Measurements from ENCODE around the gene DUSP7. TPM values are rescaled to one million over a fixed set of nuclear protein-coding genes. Genes with fewer than 3 reads are reported as not detected.

DUSP7 gene
- total RNA-seq, 1 experiment from 2014 or later = 9.7 TPM

DNA sequence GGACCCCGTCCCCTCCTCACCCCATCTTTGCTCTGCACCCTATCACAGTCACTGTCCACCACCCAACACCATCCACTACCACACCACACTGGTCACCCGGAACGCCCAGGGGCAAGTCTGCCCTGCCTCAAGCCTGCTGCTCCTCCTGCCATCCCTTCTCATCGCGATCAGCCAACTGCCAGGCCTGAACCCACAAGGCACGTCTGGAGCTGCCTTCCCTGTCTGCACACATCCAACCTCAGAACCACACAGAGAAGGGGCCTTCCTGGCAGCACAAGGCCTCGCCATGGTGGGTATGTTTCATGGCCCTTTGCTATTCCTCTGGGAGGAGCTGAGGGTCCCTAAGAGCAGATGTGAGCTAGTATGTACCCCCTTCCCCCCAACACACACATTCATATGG, 3.4 kb upstream of the DUSP7 start:
- no peaks in the 10 kb centered on the region for H3K27me3 ChIP-seq
- H3K36me3 ChIP-seq = no peaks in the 10 kb centered on the region
- H3K4me3 ChIP-seq = no peak overlapping the region
- no peak for DNase-seq
- no peaks in the 10 kb centered on the region for H3K9me3 ChIP-seq

DNA sequence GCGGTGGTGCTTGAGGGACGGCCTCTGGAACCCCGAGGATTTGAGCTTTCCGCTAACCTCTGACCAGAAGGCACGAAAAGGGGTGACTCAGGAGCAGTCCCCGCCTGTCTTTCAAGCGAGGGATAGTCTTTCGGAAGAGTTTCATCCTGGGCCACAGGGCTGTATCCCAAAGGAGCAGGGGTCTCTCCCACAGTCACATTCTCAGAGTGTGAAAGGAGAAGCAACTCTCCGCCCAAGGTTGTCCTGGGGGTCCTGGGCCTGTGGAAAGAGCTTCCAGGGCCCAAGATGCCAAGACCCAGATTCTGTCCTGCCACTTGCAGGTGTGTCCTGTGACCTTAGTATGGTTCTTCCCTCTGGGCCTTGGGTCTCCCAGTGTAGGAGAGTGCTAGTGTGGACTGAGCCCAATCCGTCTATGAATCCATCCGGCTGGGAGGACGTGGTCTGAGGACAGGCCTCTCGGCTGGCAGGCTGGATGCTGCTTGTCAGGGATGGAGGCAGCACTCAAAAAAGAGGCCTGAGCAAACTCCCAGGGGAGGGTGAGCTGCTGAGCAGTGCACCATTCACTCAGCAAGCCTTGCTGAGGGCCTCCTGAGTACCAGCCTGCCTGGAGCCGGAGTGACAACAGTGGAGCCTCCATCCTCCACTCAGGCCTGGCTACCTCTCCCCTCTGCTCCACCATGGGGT, 1.6 kb upstream of the DUSP7 start:
- Histone ChIP-seq H3K36me3 (peaks cover 16% of the 10 kb centered on the region), H3K4me3 (no peak overlapping the region), H3K9me3 (no peaks in the 10 kb centered on the region), H3K27me3 (no peaks in the 10 kb centered on the region)
- DNase-seq = no peak

DNA sequence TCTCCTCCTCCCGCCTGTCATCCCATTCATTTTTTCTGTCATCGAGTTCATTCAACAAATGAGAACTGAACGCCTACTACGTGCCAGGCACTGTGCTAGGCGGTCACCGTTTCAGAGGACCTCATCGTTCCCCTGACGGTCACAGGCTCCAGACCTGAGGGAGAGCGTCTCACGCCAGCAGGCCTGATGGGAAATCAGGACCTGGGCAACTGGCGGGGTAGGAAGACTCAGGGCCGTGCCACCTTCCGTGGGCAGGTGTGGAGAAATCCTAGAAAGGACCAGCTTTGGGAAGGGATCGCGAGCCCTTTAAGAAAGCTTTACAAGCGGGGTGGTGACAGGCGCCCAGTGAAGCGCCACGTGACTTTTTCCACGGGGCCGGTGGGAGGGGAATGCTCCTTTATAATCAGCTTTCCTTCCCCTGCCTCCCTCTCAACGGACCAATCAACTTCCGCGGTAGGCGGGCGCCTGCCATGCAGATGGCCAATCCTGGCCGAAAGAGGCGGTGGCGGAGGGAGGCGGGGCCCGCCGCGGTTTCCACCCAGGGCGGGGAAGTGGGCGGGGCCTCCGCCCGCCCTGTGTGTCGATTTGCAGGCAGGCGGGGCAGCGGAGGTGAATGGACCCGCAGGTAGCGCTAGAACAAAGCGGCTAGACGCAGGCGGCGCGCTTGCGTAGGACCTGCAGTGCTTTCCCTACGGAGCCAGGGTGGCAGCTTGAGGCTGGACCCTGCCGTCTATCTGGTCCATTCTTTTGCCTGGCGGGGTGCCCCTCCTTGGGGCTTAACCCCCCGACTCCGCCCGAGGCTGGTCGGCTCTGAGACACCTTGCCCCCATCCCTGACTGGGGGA, 819 bp upstream of the DUSP7 start:
- Histone ChIP-seq H3K36me3 (peaks cover 17% of the 10 kb centered on the region), H3K4me3 (peak overlapping the region; percentile 57), H3K27me3 (no peaks in the 10 kb centered on the region), H3K9me3 (no peaks in the 10 kb centered on the region)
- peak; percentile 96 for DNase-seq

DNA sequence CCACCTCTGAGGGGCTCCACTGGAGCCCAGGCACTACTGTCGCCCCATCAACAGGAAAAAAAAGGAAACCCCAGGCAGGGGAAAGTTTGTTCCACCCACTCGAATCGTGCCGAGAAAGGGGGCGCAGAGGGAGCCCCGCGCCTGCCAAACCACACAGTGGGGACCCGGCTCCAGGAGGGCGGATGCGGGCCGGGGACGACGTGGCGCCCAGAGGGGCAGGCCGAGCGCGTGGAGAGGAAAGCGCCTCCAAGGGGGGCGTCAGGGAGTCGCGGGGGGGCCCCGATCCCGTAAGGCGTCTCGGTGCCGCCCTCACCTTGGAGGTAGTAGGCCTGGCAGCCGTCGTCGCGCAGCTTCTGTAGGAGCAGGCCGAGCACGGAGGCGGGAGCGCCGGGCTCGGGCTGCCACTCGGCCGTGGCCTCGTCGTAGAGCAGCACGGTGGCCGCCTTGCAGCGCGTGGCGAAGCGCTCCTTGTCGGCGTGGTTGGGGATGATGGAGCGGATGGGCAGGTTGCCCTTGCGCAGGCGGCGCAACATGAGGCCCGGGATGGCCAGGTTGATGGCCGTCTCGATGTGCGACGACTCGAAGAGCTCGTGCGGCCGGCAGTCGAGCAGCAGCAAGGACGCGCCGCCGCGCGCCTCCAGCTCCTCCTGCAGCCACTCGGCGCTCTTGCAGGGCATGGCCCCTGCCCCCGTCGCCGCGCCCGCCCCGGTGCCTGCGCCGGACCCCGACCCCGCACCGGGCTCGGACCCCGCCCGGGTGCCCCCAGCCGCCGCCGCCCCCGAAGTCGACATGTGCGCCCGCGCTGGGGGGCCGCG, 627 bp downstream of the DUSP7 start:
- H3K9me3 ChIP-seq = no peaks in the 10 kb centered on the region
- peak overlapping the region; percentile 67 for H3K4me3 ChIP-seq
- H3K36me3 ChIP-seq = peaks cover 22% of the 10 kb centered on the region
- peak; percentile 43 for DNase-seq
- H3K27me3 ChIP-seq = no peaks in the 10 kb centered on the region

DNA sequence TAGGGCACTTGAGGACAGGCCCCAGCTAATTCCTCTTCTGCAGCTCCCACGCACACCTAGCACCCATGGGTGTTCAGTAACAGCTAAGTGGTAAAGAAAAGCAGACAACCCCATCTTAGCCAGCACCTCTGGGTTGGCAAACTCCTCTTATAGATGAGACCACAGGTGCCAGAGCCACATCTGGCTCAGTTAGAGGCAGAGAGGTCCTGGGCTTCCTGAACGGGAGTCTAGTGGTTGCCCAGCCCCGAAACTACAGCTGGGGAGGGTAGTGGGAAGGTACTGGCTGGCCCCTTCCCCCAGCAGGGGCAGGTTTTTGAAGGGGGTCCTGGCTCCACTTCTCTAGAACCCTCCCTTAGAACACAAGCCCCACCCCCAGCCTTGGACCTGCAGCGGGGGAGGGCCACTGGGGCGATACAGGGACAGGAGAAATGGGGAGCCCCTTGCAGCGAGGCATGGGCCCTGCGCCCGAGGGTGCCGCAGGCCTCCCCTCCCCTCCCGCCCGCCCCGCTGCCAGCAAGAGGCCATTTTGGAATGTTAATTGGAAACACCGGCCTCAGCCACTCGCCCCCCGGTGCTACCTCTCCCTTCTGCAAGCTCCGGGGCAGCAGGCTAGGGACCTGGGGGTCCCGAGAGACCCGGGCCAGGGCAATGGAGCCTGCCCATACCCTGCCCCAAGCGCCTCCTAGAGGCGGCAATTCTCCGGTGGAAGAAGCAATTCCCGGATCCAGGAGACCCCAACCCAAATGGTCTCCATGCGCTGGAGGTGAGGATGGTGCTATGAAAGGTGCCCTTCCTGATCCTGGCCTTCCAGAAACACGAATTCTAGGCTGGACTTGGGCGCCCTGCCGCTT, 1.5 kb downstream of the DUSP7 start:
- DNase-seq = no peak
- peak overlapping the region; percentile 67 for H3K4me3 ChIP-seq
- peaks cover 24% of the 10 kb centered on the region for H3K36me3 ChIP-seq
- no peaks in the 10 kb centered on the region for H3K9me3 ChIP-seq
- no peaks in the 10 kb centered on the region for H3K27me3 ChIP-seq

DNA sequence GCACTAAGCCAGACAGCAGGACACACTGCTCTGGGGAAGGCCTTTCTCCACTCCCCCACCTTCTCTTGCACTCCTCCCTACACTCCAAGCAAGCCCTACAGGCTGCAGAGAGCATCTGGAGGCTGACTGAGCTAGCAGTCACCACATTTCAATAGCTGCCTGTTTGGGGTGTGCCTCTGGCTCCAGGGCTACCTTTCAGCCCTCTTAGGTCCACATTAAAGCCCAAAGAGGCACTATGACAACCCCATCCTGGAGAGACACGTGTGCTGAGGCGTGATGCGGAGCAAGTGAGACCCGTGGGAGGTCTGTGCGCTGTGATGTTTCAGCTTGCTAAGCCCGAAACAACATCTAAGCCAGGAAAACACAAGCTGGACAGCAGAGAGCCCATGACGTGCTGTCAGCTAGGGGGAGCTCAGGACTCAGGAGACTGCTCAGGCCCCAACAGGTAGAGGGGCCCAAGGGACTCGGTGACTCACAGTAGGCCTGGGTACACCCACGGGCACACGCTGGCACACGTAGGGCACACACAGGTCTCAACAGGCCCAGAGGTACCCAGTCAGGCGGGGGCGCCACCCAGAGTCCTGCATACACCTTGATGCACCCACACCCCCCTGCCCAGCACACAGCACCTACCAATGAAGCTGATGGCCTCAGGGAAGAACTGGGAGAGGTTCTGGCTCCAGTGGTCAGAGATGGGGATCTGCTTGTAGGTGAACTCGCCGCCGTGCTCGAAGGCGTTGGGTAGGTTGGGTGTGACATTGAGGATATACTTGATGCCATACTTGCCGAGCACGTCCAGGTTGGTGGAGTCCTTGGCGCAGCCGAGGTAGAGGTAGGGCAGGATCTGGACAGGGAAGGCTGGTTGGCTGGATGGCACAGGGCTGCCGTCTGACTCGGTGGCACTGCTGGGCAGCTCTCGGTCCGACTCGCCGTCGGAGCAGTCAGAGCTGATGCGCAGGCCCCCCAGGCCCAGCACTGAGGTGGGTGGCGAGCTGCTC, 2.8 kb downstream of the DUSP7 start:
- Histone ChIP-seq H3K9me3 (no peaks in the 10 kb centered on the region), H3K4me3 (no peak overlapping the region), H3K36me3 (peaks cover 26% of the 10 kb centered on the region), H3K27me3 (no peaks in the 10 kb centered on the region)
- DNase-seq = no peak

DNA sequence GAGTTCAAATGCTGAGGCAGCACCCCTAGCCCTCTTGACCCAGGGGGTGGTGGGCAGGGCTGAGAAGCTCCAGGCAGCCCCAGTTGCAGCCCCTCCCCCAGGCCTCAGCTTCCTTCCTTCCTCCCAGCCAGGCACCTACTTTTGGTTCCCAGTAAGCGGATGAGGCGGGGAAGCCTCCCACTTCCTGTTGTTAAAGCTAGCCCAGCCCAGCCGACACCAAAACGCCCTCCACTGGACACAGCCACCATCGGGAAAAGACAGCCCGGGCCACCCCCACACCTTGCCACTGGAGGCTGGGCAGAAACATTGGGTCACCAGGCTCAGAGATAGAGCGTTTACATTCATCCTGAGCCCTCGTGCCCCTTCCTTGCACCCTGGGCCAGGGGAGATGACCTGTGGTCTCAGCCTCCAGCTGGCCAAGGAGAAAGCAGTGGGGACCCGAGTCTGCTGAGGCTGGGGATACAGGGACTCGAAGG, 3.5 kb downstream of the DUSP7 start:
- H3K4me3 ChIP-seq = no peak overlapping the region
- peak; percentile 34 for DNase-seq
- no peaks in the 10 kb centered on the region for H3K27me3 ChIP-seq
- H3K9me3 ChIP-seq = no peaks in the 10 kb centered on the region
- H3K36me3 ChIP-seq = peaks cover 26% of the 10 kb centered on the region

DNA sequence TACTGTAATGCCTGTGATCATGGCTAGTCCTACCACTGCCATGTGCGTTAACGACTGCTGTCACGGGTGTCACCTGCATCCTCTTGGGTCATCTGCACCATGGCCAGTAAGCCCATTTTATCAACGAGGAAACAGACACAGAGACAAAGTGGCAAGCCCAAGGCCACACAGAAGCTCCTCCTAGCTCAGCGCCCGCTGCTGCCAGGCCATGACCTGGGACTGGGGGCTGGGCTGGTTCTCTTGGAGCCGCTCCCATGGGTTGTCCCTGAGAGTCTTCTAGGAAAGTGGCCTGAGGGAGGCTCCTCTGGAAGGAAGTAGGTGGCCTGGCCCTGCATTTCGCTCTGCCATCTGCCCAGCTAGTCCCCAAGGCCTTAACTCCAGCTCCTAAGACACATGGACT, 4.9 kb downstream of the DUSP7 start:
- no peaks in the 10 kb centered on the region for H3K9me3 ChIP-seq
- peaks cover 26% of the 10 kb centered on the region for H3K36me3 ChIP-seq
- no peak overlapping the region for H3K4me3 ChIP-seq
- H3K27me3 ChIP-seq = no peaks in the 10 kb centered on the region
- DNase-seq = no peak

DNA sequence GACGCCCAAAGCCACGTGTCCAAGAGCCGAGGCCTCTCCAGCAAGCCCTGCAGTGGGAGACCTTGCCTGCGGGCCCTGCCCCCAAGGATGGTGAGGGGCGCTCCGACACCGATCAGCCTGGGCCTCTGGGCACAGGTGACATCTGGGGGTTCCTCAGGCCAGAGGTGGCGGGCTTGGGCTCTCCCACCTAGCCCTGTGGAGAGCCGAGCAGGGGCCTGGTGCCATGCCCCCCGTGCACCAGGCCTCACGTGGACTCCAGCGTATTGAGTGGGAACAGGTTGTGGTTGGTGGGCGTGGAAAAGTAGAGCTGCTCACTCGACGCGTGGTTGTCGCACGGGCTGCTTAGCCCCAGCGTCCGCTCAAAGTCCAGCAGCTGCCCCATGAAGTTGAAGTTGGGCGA, 5.8 kb downstream of the DUSP7 start:
- Histone ChIP-seq H3K27me3 (no peaks in the 10 kb centered on the region), H3K9me3 (no peaks in the 10 kb centered on the region), H3K36me3 (peaks cover 26% of the 10 kb centered on the region), H3K4me3 (no peak overlapping the region)
- no peak for DNase-seq

DNA sequence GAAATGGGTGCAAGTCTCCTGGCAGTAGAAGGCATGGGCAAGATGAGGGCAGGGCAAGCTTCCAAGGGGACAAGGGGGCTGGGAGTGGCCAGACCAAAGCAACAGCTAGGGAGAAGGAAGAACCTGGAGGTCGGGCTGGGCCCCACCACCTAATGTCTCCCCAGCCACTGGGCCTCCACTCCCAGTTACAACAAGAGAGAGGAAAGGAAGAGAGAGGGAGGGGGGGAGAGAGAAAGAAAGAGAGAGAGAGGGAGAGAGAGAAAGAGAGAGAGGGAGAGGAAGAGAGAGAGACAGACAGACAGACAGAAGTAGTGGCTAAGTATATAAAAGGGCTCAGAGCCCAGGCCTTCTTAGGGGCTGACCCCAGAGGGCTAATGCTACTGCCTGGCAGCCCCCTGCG, 6.9 kb downstream of the DUSP7 start:
- no peak for DNase-seq
- Histone ChIP-seq H3K27me3 (no peaks in the 10 kb centered on the region), H3K9me3 (no peaks in the 10 kb centered on the region), H3K4me3 (no peak overlapping the region), H3K36me3 (peaks cover 24% of the 10 kb centered on the region)

DNA sequence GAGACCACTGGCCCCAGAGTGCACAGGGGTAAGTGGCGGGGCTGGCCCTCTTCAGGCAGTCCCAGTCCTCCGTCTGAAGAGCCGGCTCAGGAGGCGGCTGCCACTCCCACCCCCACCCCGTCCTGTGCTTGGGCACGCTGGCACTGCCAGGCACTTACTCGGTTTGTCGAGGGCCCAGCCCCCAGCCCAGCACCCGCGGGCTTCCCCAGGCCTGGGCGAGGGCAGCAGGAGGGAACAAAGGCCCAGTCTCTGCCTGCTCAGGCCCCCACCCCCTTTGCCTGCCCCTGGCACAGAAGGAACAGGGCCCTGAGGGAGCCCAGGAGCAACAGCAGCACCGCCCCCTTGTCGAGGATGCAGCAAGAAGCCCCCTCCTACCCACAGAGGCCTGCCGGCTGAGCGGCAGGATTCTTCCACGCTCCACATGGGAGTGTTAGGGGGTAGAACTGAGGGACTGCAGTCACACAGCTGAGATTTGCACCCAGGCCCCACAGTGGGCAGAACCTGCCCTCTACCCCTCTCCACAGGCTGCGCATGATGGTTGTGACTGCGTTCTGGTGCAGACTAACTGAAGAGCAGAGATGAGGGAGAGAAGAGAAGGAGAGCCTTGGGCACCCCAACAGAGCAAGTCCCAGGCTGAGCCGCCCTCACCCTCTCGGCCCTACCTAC, 8.9 kb downstream of the DUSP7 start:
- Histone ChIP-seq H3K27me3 (no peaks in the 10 kb centered on the region), H3K36me3 (peaks cover 10% of the 10 kb centered on the region), H3K9me3 (no peaks in the 10 kb centered on the region), H3K4me3 (0 out of 2 replicates have a peak overlapping the region, but pooled peaks have one; percentile 17)
- DNase-seq = peak; percentile 72

DNA sequence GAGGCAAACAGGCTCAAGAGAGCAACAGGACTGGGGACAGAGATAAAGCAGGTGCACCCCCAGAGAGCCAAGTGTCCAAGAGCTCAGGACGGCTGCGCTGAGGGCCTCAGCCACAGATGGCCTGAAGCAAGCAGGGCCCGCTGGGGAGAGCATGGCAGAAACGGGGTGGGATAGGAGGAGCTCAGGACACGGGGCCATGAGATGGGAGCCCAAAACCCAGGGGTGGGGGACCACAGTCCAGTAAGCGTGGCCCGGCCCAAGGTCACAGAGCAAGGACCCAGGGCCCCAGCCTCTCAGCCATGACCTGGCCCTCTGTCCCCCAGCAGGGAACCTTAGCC, 9.5 kb downstream of the DUSP7 start:
- Histone ChIP-seq H3K27me3 (no peaks in the 10 kb centered on the region), H3K4me3 (0 out of 2 replicates have a peak overlapping the region, but pooled peaks have one; percentile 17)
- no peak for DNase-seq

DNA sequence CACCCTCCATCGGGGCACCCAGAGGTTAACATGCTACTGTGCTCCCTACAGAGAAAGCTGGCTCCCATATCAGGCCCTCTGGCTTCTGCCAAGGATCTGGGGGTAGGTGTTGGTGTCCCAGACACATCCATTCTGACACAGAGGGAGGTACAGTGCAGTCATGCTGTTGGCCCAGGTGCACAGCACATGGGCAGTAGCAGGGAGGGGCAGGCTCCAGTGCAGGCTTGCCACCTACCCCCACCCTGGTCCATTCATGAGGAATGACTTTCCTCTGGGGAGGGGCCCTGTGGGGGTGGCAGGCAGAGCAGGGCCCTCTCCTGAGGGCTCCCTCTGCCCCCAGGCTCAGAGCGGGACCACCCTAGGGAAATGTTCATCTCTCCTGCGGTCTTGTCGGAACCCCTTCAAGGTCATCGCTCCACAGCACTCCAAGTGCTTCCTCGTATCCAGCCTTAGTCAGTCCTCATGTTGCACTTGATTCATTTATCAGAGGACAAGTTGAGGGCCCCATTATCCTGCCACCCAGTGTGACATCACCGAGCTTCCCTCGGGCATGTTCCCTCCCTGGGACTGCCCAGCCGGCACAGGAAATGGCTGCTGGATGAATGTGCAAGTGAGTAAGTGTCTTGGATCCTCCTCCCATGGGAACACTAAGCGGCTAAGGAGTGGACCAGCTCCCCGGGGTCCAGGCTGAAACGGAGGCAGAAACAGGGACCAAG, 10.0 kb downstream of the DUSP7 start:
- DNase-seq = peak; percentile 95
- Histone ChIP-seq H3K4me3 (0 out of 2 replicates have a peak overlapping the region, but pooled peaks have one; percentile 17), H3K27me3 (no peaks in the 10 kb centered on the region), H3K36me3 (peaks cover 9% of the 10 kb centered on the region), H3K9me3 (no peaks in the 10 kb centered on the region)

More for the DNA sequence above, 9.5 kb downstream of the DUSP7 start:
- H3K9me3 ChIP-seq = no peaks in the 10 kb centered on the region
- H3K36me3 ChIP-seq = peaks cover 10% of the 10 kb centered on the region
